Adrenal gland (tissue), 5 donors: ENCODE data around the gene RHEB.

Source experiments
- POLR2A ChIP-seq, 2 donors: fragments of 450-650 bp; IDR thresholded peaks; one replicate each; pipeline ENCODE4 v1.6.1; 2017; ENCODE audit warnings: antibody characterized with exemption in 2 of 2, mild to moderate bottlenecking in 2 of 2, moderate library complexity in 1 of 2
- TF ChIP-seq, protein P1 (sequence below), 6 experiments: fragments of 450-650 bp in 4 of 6; fragments of 200-600 bp in 2 of 6; sonication (generic) in 1 of 6; IDR thresholded peaks; 1 replicate in 5 of 6; 2 replicates in 1 of 6; pipeline versions ENCODE4 v1.5.1 to v1.8.0; 2016 to 2021; ENCODE audit warnings: antibody characterized with exemption in 6 of 6, mild to moderate bottlenecking in 2 of 6, moderate library complexity in 1 of 6
- donor health status: DM: no; HTN: no; CAD: no.

DNA sequence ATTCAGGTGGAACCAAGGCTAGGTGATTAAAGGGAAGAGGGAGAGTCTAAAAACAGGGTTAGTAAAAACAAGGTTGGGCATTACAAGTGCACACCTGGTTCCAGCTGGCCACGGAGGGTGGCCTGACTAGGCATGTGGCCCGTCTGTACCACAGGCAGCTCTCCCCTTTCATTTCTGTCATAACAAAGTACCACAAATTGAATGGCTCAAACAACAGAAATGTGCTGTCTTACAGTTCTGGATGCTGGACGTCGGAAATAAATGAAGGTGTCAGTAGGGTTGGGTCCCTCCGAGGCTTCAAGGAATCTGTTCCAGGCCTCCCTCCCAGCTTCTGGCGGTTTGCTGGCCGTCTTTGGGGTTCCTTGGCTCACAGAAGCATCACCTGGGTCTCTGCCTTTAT lies 96.5 kb downstream of the RHEB start:
- no peak for TF ChIP-seq POLR2A (IDR thresholded peaks at IDR 0.05)
- TF ChIP-seq, protein P1, sequence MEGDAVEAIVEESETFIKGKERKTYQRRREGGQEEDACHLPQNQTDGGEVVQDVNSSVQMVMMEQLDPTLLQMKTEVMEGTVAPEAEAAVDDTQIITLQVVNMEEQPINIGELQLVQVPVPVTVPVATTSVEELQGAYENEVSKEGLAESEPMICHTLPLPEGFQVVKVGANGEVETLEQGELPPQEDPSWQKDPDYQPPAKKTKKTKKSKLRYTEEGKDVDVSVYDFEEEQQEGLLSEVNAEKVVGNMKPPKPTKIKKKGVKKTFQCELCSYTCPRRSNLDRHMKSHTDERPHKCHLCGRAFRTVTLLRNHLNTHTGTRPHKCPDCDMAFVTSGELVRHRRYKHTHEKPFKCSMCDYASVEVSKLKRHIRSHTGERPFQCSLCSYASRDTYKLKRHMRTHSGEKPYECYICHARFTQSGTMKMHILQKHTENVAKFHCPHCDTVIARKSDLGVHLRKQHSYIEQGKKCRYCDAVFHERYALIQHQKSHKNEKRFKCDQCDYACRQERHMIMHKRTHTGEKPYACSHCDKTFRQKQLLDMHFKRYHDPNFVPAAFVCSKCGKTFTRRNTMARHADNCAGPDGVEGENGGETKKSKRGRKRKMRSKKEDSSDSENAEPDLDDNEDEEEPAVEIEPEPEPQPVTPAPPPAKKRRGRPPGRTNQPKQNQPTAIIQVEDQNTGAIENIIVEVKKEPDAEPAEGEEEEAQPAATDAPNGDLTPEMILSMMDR (IDR thresholded peaks at IDR 0.05): no peak
